ENCODE results near the gene SEC24D.

The SEC24D gene

DNA sequence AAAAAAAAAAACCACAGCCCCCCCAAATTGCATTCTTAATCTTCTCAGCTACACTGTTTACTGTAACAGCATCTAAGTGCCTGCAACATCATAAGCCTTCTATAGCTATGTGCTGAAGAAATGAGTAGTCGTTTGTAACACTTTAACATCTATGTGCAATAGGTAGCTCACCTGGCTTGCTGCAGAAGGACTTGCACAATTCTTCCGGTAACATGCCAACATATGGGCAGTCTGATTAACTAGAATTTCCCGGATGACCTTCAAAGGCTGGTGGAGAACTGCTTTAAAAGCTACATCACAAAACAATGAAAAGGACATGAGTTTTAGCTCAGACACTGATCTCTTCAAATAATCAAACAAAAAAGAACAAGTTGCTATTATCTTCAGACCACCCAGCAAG lies 97.8 kb downstream of the SEC24D start:
- Histone ChIP-seq H3K27ac (no peak overlapping the region), H3K4me3 (no peak overlapping the region)

DNA sequence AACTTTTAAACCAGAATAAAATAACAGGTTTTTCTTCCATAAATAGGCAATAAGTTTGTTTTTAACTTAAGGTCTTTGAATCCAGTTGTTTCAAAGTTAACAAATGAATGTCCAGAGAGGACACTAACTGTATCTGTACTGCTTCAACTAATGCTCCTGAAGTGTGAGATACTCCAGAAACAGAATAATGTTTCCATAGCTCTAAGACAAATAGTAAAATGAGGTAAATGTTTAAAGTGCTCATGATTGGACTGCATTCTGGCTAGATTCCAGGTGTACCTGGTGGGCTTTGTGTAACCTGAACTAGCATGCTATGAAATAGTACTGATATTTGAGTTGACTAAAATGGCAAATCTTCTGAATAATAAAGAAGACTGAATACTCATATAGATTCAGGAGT lies 99.0 kb downstream of the SEC24D start:
- Histone ChIP-seq H3K27ac (no peak overlapping the region), H3K4me3 (no peak overlapping the region)

DNA sequence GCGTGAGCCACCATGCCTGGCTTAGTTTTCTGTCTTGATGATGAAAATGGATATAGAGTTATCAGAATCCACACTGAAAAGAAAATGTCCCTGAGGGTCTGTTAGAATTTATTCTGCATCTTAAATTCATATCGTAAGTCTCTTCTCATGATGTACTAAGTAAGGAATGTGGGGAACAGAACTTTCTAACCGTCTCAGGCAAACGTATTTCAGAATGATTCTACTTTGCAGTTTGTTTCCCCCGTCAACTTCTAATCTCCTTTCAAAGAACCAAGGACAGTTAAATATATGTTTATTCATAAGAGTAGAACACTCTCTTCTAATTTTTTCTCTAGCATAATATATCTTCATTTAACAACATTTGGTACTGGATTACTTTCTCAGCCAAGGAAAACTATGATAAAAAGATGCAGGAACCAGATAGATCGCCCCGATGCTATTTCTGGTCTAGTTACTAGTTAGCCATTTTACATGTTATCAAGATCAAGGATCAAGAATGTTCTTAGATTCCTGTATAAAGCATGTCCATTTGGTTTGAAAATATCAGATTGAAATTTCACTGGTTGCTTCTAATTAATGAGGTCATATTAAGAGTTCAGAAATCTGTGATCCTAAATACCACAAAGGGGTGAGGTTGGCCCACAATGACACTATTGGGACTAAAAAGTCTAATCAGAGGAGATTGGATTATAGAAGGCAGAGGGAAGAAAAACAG lies 101.3 kb downstream of the SEC24D start:
- Histone ChIP-seq H3K4me3 (no peak overlapping the region), H3K27ac (no peak overlapping the region)

DNA sequence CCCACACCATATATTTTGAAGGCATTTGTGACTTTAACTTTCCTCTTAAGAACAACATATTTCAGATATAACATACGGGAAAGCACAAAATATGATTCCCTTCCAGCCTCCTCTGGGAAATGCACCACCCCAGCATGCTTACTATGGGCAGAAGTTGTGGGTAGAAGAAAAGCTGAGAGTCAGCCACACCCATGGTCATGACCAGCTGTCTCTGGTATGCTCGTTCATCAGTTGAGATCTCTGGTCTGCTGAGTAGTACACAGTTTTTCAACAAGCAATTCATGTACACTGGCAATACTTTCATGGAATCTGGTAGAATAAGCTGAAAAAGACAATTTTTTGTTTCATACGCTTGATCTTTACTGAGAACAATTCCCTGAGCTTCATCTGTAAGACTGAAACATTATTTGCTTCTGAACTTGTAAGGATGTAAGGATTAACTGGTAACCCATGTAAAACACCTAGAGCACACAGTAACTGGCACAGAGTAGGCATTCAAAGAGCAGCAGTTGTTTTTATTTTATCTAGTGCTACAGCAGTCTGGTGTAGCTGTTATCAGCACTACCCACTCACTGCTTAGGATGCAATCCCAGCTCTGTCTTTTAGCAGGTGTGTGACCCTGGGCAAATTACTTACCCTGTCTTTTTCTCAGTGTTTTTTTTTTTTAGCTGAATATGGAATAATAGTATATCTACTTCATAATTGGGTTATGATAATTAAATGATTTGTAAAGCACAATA lies 103.2 kb downstream of the SEC24D start:
- peak overlapping the region in 1 of 21 experiments; percentile 9 for H3K27ac ChIP-seq
- no peak overlapping the region for H3K4me3 ChIP-seq

DNA sequence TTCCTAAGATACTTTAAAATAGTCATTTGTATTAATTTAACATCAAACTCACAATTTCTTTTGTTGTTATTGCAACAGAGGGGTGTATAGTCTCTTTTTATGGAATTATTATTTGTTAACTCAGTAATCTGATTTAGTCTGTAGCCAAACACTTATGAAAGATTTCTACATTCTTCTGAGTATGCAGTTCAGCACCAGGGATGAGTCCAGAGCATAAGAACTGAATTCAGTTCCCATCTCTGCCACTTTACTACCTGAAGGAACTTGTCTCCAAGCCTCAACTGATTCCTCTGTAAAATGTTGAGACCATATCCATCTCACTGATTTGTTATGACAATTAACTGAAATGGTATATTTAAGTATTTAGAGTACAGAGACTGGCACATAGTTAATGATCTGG lies 105.2 kb downstream of the SEC24D start:
- H3K4me3 ChIP-seq = no peak overlapping the region
- no peak overlapping the region for H3K27ac ChIP-seq

DNA sequence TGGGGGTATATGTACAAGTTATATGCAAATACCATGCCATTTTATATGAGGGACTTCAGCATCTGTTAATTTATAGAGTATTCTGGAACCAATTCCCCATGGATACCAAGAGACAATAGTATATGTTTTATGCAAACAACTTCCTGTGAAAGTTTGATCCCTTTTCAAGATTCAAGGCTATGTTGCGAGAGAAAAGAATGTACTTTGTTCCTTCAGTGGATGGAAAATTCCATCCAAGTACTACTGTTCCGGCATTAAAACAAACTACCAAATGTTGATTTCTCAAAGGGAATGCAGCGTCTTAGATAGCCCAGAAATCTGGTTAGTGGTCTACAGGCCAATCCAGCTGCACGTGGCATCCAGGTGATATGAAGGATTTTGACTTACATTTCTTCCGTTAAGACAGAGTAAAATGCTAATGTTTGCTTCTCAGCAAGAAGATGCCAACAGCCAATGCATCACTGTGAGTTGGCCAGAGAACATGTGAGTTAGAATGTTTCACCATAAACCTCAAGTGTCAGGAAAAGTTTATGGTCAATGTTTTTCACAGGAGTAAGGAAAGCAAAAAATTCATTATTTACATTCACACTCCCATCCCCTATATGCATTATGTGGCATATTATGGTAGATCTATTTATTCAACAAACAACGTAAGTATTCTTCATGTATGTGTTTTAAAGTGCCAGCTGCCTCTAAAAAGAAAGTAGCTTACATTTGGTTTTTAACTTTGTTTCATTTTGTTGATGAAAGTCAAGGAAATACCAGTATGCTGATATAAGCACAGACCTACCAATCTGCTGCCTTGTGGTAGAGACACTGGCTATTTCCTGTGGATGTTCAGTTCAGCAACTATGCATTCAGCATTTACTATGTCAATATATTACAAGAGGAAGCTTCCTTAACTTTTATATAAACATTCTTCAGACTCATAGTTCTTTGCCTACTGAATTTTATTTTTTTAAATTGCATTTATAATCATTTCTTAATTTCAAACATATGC lies 106.3 kb downstream of the SEC24D start:
- H3K4me3 ChIP-seq = no peak overlapping the region
- H3K27ac ChIP-seq = no peak overlapping the region

DNA sequence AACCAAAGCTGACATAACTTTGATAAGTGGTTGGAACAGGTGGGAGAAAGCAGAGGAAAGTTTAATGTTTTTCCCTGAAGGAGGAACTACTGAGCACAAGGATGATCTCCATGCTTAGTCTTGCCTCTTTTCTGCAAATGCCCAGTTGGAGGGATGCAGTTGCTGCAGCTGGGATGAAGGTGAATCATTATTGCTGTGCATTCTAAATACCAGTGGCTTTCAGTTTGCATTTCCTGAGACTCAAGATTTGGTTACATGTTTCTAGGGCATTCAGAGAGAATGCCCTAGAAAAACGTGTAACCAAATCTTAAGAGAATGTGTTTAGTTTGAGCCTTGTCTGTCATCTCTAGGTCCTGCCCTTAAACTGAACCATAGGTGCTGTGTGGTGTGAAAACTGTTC lies 108.6 kb downstream of the SEC24D start:
- Histone ChIP-seq H3K27ac (no peak overlapping the region), H3K4me3 (no peak overlapping the region)

DNA sequence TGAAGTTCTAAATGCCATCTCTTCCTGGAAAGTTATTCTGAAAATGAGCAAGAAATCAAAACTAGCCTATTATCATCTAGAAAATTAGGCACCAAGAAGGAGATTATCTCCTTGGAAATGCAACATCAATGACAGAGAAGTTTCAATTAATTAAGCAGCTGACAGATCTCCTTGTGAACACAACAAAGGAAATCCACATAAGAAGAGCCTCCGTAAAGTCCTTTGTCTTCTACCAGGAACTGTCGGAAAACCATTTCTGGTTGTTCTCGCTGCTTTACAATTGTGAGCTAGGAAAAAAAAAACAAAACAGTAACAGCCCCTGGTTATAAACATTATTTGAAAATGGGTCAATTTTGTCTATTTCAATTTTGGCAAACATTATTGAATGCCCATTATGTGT lies 112.6 kb downstream of the SEC24D start:
- H3K27ac ChIP-seq = no peak overlapping the region
- H3K4me3 ChIP-seq = no peak overlapping the region

DNA sequence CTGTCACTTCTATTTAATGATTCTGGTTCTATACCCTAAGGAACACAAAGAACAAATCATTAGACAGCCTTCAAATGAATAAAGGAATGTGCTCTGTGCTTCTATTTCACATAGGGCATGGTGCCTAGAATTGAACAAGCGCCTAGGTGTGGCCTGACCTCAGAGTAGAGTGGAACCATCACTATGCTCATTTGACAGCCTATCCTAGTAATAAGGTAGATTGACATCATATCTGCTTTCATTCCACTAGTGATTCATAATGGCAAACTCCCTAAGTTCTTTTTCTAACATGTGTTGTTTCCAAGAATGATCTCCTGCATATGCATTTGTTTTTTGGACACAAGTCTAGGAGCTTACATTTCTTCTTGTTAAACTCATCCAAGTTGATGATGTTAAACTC lies 114.2 kb downstream of the SEC24D start:
- H3K4me3 ChIP-seq = no peak overlapping the region
- H3K27ac ChIP-seq = no peak overlapping the region

DNA sequence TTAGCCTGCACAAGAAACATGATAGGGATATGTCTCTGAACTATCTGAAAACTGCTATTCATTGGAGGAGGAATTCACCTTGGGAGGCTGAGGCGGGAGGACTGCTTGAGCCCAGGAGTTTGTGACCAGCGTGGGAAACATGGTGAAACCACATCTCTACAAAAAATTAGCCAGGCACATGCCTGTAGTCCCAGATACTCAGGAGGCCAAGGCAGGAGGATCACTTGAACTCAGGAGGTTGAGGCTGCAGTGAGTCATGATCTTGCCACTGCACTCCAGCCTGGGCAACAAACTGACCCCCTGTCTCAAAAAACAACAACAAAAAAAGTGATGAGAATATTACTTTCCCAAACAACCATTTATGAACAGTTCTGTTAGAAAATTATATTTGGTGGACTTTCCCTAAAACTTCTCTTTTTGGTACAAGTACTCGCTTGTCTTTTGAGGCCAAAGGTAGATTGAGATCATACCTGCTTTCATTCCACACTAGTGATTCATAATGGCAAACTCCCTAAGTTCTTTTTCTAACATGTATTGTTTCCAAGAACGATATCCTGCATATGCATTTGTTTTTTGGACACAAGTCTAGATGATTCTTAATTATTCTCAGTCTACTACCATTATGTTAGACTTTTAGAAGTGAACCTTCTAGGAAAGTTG lies 117.3 kb downstream of the SEC24D start:
- Histone ChIP-seq H3K27ac (no peak overlapping the region), H3K4me3 (no peak overlapping the region)

DNA sequence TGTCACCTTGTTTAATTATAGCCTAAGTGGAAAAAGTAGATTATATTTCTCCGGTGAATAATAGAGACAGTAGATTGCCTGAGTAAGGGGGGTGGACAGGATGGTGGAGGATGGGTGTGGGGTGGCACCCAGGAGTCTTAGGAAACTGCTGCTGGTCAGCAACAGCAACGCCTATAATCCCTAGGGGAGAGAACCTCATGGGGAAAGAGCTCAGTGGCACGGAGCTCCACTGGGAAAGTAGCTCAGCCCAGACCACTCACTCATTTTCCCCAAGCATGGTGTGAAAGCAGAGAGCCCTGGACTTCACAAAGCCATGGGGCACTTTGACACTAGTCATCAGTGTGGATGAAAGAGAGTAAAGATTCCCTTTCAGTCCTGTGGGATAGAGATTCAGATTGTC lies 119.6 kb downstream of the SEC24D start:
- H3K4me3 ChIP-seq = no peak overlapping the region
- no peak overlapping the region for H3K27ac ChIP-seq

DNA sequence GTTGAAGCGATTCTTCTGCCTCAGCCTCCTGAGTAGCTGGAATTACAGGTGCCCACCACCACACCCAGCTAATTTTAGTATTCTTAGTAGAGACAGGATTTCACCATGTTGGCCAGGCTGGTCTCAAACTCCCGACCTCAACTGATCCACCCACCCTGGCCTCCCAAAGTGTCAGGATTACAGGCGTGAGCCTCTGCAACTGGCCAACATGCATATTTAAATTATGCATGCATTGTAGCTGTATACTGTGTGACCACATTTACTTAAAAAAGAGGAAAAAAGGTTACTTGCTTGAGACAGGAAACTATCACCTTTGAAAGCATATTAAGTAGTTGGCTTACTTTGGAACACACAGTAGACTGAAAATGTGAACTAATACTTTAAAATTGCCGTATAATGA lies 121.2 kb downstream of the SEC24D start:
- Histone ChIP-seq H3K4me3 (no peak overlapping the region), H3K27ac (no peak overlapping the region)

DNA sequence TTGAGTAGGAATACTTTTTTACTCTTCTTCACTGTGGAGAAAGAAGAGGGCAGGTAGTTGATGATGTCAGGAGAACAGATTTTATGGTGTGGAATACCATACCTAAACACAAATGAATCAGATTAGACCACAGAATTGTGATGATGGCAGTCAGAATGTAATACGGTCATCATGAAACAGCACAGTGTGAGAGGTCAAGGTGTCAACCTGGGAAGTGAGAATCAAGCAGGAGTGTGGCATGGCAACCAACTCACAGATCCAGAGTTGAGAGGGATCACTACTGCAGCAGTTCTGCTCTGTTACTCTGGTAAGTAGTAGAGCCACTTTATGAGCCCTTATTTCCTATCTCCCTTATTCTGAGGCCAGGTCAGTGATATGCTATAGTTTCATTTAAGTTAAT lies 123.1 kb downstream of the SEC24D start:
- no peak overlapping the region for H3K4me3 ChIP-seq
- H3K27ac ChIP-seq = no peak overlapping the region

DNA sequence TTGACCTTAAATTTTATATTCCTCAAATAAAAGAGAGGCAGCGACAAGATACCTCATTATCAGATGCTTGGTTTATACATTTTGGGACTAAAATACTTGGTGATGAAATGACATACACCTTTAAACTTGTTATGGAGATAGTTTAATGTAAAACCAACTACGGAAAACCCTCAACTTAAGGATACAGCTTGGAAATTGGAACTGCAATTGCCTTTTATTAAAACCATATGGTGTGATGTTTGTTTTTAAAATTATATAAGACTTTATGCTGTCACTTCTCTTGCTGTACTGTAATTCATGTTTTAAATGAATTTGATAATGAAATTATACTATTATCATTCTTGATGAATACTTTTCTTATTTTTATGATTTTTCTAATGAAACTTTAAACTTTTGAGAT lies 124.9 kb downstream of the SEC24D start:
- H3K4me3 ChIP-seq = no peak overlapping the region
- peak overlapping the region in 1 of 21 experiments; percentile 31 for H3K27ac ChIP-seq

DNA sequence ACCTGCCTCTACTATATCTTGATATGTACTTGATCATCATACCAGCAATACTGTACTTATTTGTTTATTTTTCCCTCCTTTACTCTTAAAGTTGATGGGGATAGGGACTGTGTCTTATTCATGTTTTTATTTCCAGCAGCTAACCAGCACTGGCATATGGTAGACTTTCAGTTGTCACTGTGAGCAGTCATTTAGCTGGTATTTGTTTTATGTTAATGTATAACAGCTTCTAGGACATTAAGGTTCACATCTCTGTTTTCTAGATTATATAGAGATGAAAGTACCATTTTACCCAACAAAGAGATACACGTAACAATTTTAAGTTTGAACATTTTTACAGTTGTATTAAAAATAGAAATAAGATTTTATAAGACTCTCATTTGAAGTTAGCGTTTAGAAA lies 132.8 kb downstream of the SEC24D start:
- no peak overlapping the region for H3K27ac ChIP-seq
- no peak overlapping the region for H3K4me3 ChIP-seq

DNA sequence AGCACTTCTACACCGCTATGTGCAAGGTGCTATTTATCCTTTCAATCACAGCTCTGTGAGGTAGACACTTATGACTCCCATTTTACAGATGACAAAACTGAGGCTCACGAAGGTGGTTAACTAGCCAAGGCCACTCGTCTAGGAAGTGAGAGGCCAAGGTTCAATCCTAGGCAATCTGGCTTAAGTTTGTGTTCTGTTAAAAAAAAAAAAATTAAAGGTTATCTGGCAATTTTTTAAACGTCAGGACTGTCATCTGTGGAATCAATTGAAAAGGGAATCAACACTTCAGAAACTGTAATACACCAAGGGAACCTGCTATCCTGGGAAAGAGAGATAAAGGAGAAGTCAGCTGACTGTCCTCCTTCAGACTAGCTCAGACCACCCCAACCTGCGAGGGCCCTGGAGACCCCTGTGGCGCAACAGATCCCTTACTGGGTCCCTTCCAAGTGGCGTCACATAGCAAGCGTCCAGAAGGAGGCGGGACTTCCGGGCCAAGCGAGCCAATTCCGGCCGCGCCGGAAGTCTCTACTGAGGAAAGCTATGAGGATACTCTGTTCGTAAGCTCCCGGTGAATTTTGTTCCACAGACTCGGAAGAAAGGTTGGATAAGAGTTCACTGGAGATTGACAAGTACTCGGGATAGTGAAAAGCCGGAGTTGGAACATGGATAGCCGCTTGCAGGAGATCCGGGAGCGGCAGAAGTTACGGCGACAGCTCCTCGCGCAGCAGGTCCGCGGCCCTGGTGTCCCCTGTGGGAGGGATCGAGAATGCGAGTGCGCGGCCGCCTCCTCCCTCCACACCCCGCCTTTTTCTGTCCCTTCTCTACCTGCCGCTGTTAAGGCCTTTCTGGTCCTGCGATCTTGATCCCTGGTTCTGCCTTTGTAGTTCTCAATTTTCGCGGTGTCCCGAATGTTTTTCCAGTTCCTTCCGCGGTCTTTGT lies 150.8 kb downstream of the SEC24D start, which contains the start of gene METTL14:
METTL14 (plus strand) TSS at position 520 of the 939 bp plus-strand sequence; CDS start at position 663, 143 bp downstream.
- Histone ChIP-seq H3K27ac (peak within 1 kb of the TSS; percentile 15 to 95 (median 88)), H3K4me3 (peak within 1 kb of the TSS; percentile 57 to 86 (median 66))

DNA sequence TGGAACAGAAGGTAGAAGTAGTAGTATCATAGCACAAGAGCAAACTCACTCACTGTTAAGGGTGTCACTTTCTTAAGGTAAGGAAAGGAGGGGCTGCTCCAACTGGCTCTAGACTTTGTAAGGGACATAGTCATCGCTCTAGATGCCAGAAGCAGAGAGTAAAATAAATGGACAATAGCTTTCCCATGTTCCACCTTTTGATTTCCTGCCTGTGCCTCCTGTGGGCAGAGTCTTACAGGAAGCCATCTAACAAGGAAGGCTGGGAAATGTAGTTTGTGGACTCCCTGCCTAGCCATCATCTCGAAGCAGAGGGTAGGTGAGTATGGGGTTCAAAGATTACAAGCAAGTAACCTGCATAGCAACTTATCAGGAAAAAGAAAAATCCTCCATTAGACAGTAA lies 152.4 kb downstream of the SEC24D start:
- no peak overlapping the region for H3K4me3 ChIP-seq

DNA sequence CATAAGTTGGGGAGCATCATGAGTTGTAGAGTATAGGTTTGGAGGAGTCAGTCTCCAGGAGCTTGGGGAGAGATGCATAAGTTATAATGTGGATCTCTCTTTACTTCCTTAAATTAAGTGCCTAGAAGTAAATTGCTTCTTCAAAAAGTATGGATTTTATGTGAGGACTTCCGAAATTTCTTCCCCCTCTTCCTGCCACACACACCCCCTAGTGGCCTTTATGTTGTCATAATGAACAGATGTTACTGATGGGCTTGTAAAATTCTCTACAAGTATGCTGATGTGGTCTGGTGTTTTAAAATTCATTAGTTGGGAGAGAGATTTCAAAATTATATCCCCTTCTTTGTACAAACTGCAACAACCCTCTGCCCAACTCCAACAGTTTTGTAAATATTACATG lies 153.0 kb downstream of the SEC24D start:
- Histone ChIP-seq H3K4me3 (no peak overlapping the region), H3K27ac (no peak overlapping the region)

More for the DNA sequence above, 152.4 kb downstream of the SEC24D start:
- H3K27ac ChIP-seq = no peak overlapping the region

DNA sequence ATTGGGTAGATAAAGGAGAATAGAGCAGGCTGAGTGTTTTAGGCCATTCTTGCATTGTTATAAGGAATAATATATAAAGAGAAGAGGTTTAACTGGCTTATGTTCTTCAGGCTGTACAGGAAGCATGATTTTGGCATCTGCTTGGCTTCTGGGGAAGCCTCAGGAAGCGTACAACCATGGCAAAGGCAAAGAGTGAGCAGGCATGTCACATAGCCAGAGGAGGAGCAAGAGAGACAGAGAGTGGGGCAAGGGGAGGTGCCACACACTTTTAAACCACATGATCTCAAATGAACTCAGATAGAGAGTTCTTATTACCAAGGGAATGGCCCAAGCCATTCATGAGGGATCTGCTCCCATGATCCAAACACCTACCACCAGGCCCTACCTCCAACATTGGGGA lies 155.1 kb downstream of the SEC24D start:
- Histone ChIP-seq H3K4me3 (no peak overlapping the region), H3K27ac (no peak overlapping the region)

Data from skin epidermis (tissue), 12 donors.